Activated CD8-positive, alpha-beta memory T cell treated with anti-CD3 and anti-CD28 coated beads, Interleukin-2, amount 50 U/mL, for 1 hour (primary cell): ENCODE measurements around the gene SOX8.

ENCODE experiments used
- DNase-seq: peaks from one replicate; pipeline ENCODE4 v3.0.0-alpha.2; 2020; ENCODE audit errors: extremely low read depth

SOX8 gene

GRCh38 chr16:972316-973002 lies 9.1 kb upstream of the SOX8 start:
- no peak for DNase-seq

- DNase-seq = no peak
Observed at GRCh38 chr16:973366-973765, 8.2 kb upstream of the SOX8 start.

GRCh38 chr16:974001-974601 lies 7.5 kb upstream of the SOX8 start:
- DNase-seq = no peak

- DNase-seq = no peak
Observed at GRCh38 chr16:974611-975261, 6.8 kb upstream of the SOX8 start.

GRCh38 chr16:975291-975690 lies 6.3 kb upstream of the SOX8 start:
- DNase-seq = no peak

GRCh38 chr16:976389-976931 lies 5.1 kb upstream of the SOX8 start:
- no peak for DNase-seq

- no peak for DNase-seq
Observed at GRCh38 chr16:977081-977701, 4.4 kb upstream of the SOX8 start.

GRCh38 chr16:977896-978295 lies 3.7 kb upstream of the SOX8 start:
- DNase-seq = no peak

GRCh38 chr16:978403-978802 lies 3.2 kb upstream of the SOX8 start:
- DNase-seq = no peak

- no peak for DNase-seq
Observed at GRCh38 chr16:979147-979546, 2.4 kb upstream of the SOX8 start.

- DNase-seq = no peak
Observed at GRCh38 chr16:979859-980594, 1.5 kb upstream of the SOX8 start.

- no peak for DNase-seq
Observed at GRCh38 chr16:980595-980854, 1.0 kb upstream of the SOX8 start.

GRCh38 chr16:982145-983043 lies 824 bp downstream of the SOX8 start:
- no peak for DNase-seq

- DNase-seq = no peak
Observed at GRCh38 chr16:983044-984030, 1.8 kb downstream of the SOX8 start.

GRCh38 chr16:984121-984694 lies 2.6 kb downstream of the SOX8 start:
- DNase-seq = no peak

- DNase-seq = no peak
Observed at GRCh38 chr16:984736-985636, 3.4 kb downstream of the SOX8 start.

- no peak for DNase-seq
Observed at GRCh38 chr16:985646-986400, 4.3 kb downstream of the SOX8 start.

- no peak for DNase-seq
Observed at GRCh38 chr16:986411-986810, 4.8 kb downstream of the SOX8 start.
